Posterior cingulate gyrus (tissue), 11 donors: ENCODE measurements around the gene CGB8.
"Not testable (repeated sequence)": the region's sequence is repeated elsewhere in the genome, so short reads cannot be mapped to it uniquely, and the experiment has no call there.

Source experiments
- DNase-seq, 10 donors: peaks; one replicate each; pipeline versions ENCODE4 v3.0.0 to v3.0.0-alpha.2; 2020 to 2021; ENCODE audit warnings: mixed read lengths in 3 of 10
- intact Hi-C: fragments of 100-400 bp; cut with DNase I; formaldehyde crosslinking; loops from one replicate; pipeline ENCODE4 v1.15.1; 2023

The CGB8 gene

GRCh38 chr19:49036815-49037214 is 12.1 kb downstream of the CGB8 start, which contains the start of gene CGB1:
TSS of gene CGB1 (minus strand) at chr19:49036895. CDS start at chr19:49036711, 184 bp downstream.
- intact Hi-C loops, result not testable (repeated sequence)
- DNase-seq, result peak in 2 of 10 donors; percentile 33 to 45

GRCh38 chr19:49031642-49032301 is 17.1 kb downstream of the CGB8 start, which contains the start of gene CGB2:
TSS of gene CGB2 (plus strand) at chr19:49031890. CDS start at chr19:49032096, 206 bp downstream.
- peak in 1 of 10 donors; percentile 70 for DNase-seq
- intact Hi-C loops, result not testable (repeated sequence)

GRCh38 chr19:49030323-49030722 is 18.6 kb downstream of the CGB8 start:
- intact Hi-C loops, result not testable (repeated sequence)
- peak in 1 of 10 donors; percentile 4 for DNase-seq

- intact Hi-C loops, result not testable (repeated sequence)
- peak in 2 of 10 donors; percentile 25 to 65 for DNase-seq
Observed at GRCh38 chr19:49029749-49030148, 19.2 kb downstream of the CGB8 start.

- peak in 2 of 10 donors; percentile 30 to 71 for DNase-seq
- intact Hi-C loops, result not testable (repeated sequence)
Observed at GRCh38 chr19:49028686-49029085, 20.2 kb downstream of the CGB8 start.

GRCh38 chr19:49025599-49025998 is 23.3 kb downstream of the CGB8 start:
- peak in 2 of 10 donors; percentile 8 to 59 for DNase-seq
- intact Hi-C loops, result not testable (repeated sequence)

GRCh38 chr19:49025088-49025487 is 23.8 kb downstream of the CGB8 start:
- DNase-seq, intact Hi-C loops: not testable (repeated sequence)

- intact Hi-C loops, result not testable (repeated sequence)
- DNase-seq, result peak in 1 of 10 donors; percentile 5
Observed at GRCh38 chr19:49024233-49024632, 24.7 kb downstream of the CGB8 start, which contains the start of gene CGB3. TSS of gene CGB3 (minus strand) at chr19:49024333. CDS start at chr19:49023971, 362 bp downstream.

GRCh38 chr19:49022116-49022515 is 26.8 kb downstream of the CGB8 start:
- peak in 2 of 10 donors; percentile 15 to 27 for DNase-seq
- intact Hi-C loops, result no loop called here

GRCh38 chr19:49020931-49021895 is 27.7 kb downstream of the CGB8 start:
- intact Hi-C loops, result no loop called here
- DNase-seq, result peak in 1 of 10 donors; percentile 24

GRCh38 chr19:49020342-49020741 is 28.6 kb downstream of the CGB8 start:
- intact Hi-C loops, result no loop called here
- peak in 1 of 10 donors; percentile 36 for DNase-seq

GRCh38 chr19:49019242-49019932 is 29.5 kb downstream of the CGB8 start:
- intact Hi-C loops, result no loop called here
- DNase-seq, result peak in 4 of 10 donors; percentile 27 to 78 (median 52)

GRCh38 chr19:49018388-49019241 is 30.3 kb downstream of the CGB8 start:
- peak in 2 of 10 donors; percentile 72 for DNase-seq
- intact Hi-C loops, result not testable (repeated sequence)

GRCh38 chr19:49017666-49018351 is 31.1 kb downstream of the CGB8 start:
- intact Hi-C loops, result no loop called here
- DNase-seq, result peak in 4 of 10 donors; percentile 5 to 87 (median 29)

- intact Hi-C loops, result no loop called here
- no peak for DNase-seq
Observed at GRCh38 chr19:49017041-49017665, 31.8 kb downstream of the CGB8 start, which contains the start of gene LHB. TSS of gene LHB (minus strand) at chr19:49017091. CDS start at chr19:49017081, 10 bp downstream.

GRCh38 chr19:49016067-49016839 is 32.7 kb downstream of the CGB8 start:
- intact Hi-C loops, result no loop called here
- no peak for DNase-seq

- intact Hi-C loops, result no loop called here
- no peak for DNase-seq
Observed at GRCh38 chr19:49014870-49015255, 34.0 kb downstream of the CGB8 start.
